NT2/D1 (cell line): Measurements from ENCODE around the gene ADGRE1.
"Not testable (repeated sequence)": the region's sequence is repeated elsewhere in the genome, so short reads cannot be mapped to it uniquely, and the experiment has no call there.

Experiments used
- DNase-seq: peaks from one replicate; pipeline ENCODE4 v3.0.0-alpha.2; 2011; ENCODE audit warnings: low read depth, low spot score
- H3K27me3 ChIP-seq: 2 replicates; pipeline ENCODE4 v1.6.0; 2011; ENCODE audit warnings: mild to moderate bottlenecking; ENCODE audit not compliant: insufficient read length, insufficient read depth
- H3K36me3 ChIP-seq: 2 replicates; pipeline ENCODE4 v1.6.1; 2011; ENCODE audit warnings: mild to moderate bottlenecking, low read length, mixed read lengths; ENCODE audit not compliant: insufficient read depth, insufficient read length
- H3K4me1 ChIP-seq: 2 replicates; pipeline ENCODE4 v1.5.1; 2011; ENCODE audit not compliant: insufficient read depth, insufficient read length
- H3K4me3 ChIP-seq: 2 replicates; pipeline ENCODE4 v1.5.1; 2011; ENCODE audit warnings: low read depth; ENCODE audit not compliant: insufficient read length
- H3K9ac ChIP-seq: 2 replicates; pipeline ENCODE4 v1.6.0; 2011; ENCODE audit warnings: low read depth; ENCODE audit not compliant: insufficient read length
- H3K9me3 ChIP-seq: 2 replicates; pipeline ENCODE4 v1.5.1; 2011; ENCODE audit warnings: mild to moderate bottlenecking, low read length; ENCODE audit not compliant: insufficient read depth
- SUZ12 ChIP-seq: IDR thresholded peaks from 2 replicates; pipeline ENCODE4 v1.6.1; 2011; ENCODE audit not compliant: insufficient read length, insufficient read depth; ENCODE audit errors: extremely low read depth
- YY1 ChIP-seq: IDR thresholded peaks from 2 replicates; pipeline ENCODE4 v1.6.1; 2011; ENCODE audit not compliant: insufficient read length, insufficient read depth
- ZNF274 ChIP-seq: IDR thresholded peaks from 2 replicates; pipeline ENCODE4 v1.6.1; 2011; ENCODE audit warnings: mild to moderate bottlenecking, low read depth, low read length

ADGRE1 gene

DNA sequence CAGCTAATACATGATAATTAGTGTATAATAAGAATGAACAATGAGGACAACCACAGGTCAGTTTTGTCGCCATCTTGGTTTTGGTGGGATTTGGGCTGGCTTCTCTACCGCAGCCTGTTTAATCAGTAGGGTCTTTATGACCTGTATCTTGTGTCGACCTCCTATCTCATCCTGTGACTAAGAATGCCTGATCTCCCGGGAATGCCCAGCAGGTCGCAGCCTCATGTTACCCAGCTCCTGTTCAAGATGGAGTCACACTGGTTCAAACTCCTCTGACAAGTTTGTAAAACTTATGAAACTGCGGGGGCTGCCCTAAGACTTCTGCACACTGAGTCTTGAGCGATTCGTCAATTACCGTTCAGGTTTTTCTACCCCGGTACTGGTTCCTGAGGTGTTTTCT is 21.5 kb upstream of the ADGRE1 start:
- DNase-seq = no peak
- TF ChIP-seq YY1 (no peak), ZNF274 (no peak), SUZ12 (no peak)

DNA sequence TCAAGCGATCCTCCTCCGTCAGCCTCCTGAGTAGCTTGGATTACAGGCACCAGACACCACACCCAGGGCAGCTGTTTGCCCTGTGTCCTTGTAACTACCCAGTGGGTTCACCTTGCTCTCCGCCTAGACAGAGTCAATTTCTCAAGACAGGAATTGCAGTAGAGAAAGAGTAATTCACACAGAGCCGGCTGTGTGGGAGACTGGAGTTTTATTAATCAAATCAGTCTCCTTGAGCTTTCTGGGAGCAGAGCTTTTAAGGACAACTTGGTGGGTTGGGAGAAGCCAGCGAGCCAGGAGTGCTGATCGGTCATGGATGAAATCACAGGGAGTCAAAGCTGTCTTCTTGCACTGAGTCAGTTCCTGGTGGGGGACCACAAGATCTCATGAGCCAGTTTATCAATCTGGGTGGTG is 20.6 kb upstream of the ADGRE1 start:
- Histone ChIP-seq H3K4me3 (no peak overlapping the region), H3K9ac (no peak overlapping the region), H3K36me3 (no peaks in the 10 kb centered on the region), H3K4me1 (no peaks in the 10 kb centered on the region), H3K9me3 (no peaks in the 10 kb centered on the region), H3K27me3 (no peaks in the 10 kb centered on the region)
- TF ChIP-seq SUZ12 (no peak), YY1 (no peak)
- DNase-seq = no peak

More for the DNA sequence above, 21.5 kb upstream of the ADGRE1 start:
- H3K4me1 ChIP-seq = no peaks in the 10 kb centered on the region
- no peaks in the 10 kb centered on the region for H3K27me3 ChIP-seq
- no peaks in the 10 kb centered on the region for H3K36me3 ChIP-seq
- no peaks in the 10 kb centered on the region for H3K9me3 ChIP-seq
- no peak overlapping the region for H3K9ac ChIP-seq
- H3K4me3 ChIP-seq = no peak overlapping the region

DNA sequence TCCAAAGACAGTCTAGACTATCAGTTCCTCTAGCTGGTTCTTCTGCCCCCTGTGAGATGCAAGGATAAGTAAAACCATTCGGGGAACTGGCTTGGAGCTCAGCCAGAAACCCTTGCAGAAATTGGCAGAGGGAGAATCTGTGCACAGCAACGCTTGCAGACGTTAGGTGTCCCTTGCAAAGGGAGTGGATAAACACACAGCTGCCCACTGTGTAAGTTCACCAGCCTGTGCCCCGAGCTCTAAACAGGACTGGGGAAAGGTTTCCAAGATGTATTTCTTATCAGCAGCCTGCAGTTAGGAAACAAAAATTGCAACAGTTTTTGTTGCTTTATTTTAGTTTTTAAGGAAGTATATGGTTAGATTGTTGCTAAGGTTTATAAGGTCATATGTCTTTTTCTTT is 19.0 kb upstream of the ADGRE1 start:
- no peaks in the 10 kb centered on the region for H3K27me3 ChIP-seq
- H3K36me3 ChIP-seq = no peaks in the 10 kb centered on the region
- TF ChIP-seq ZNF274 = no peak
- no peak for TF ChIP-seq SUZ12
- no peak for TF ChIP-seq YY1
- no peak overlapping the region for H3K9ac ChIP-seq
- H3K9me3 ChIP-seq = 0 out of 2 replicates have a peak, but pooled peaks cover 1% of the 10 kb centered on the region
- DNase-seq = no peak
- no peak overlapping the region for H3K4me3 ChIP-seq
- no peaks in the 10 kb centered on the region for H3K4me1 ChIP-seq

DNA sequence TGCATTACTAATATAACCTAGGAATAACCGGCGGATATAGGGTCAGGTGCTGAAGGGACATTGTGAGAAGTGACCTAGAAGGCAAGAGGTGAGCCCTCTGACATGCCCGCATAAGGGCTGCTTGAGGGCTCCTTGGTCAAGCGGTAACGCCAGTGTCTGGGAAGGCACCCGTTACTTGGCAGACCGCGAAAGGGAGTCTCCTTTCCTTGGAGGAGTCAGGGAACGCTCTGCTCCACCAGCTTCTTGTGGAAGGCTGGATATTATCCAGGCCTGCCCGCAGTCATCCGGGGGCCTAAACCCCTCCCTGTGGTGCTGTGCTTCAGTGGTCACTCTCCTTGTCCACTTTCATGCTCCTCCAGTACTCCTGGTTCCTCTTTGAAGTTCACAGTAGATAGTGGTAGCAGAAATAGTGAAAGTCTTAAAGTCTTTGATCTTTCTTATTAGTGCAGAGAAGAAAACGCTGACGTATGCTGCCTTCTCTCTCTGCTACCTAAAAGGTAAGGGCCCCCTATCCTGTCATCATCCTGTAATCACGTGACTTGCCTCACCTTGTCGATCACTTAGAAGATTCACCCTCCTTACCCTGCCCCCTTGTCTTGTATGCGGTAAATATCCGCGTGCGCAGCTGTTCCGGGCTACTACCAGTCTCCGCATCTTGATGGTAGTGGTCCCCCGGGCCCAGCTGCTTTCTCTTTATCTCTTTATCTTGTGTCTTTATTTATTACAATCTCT is 18.1 kb upstream of the ADGRE1 start:
- H3K36me3 ChIP-seq, H3K4me1 ChIP-seq, H3K27me3 ChIP-seq, H3K9ac ChIP-seq, DNase-seq, H3K4me3 ChIP-seq: not testable (repeated sequence)
- peaks cover 11% of the 10 kb centered on the region; the same call in 1 of the 2 replicates for H3K9me3 ChIP-seq

DNA sequence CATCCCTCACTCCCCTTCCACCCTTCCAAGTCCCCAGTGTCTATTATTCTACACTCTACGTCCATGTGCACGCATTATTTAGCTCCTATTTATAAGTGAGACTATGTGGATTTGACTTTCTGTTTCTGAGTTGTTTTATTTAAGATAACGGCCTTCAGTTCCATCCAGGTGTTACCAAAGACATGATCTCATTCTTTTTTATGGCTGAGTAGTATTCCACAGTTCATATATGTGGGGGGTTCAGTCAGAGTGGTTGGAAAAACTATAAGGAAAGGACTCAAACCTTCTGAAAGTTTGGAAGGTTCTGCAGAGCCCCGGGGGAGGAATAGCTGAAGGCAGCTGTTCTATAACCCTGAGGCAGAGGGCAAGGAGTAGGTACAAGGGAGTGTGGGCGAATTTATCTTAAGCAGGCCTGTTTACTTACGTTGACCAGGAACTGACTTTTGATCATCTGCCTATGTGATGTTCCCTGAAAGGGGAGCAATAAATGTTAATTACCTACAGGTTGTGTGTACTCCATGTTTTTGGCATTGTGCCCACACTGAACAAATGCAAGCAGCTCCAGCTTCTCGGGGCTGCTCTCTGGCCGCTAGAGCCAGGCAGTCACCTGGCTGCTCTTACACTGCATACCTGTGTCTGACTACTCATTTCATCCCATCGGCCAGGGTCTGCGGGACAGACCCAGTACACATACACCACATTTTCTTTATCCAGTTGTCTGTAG is 13.5 kb upstream of the ADGRE1 start:
- Histone ChIP-seq H3K36me3 (no peaks in the 10 kb centered on the region), H3K9me3 (peaks cover 11% of the 10 kb centered on the region; the same call in 1 of the 2 replicates), H3K27me3 (no peaks in the 10 kb centered on the region), H3K9ac (no peak overlapping the region), H3K4me1 (no peaks in the 10 kb centered on the region), H3K4me3 (no peak overlapping the region)
- DNase-seq = no peak
- TF ChIP-seq YY1 = no peak
- TF ChIP-seq ZNF274 = no peak
- no peak for TF ChIP-seq SUZ12

DNA sequence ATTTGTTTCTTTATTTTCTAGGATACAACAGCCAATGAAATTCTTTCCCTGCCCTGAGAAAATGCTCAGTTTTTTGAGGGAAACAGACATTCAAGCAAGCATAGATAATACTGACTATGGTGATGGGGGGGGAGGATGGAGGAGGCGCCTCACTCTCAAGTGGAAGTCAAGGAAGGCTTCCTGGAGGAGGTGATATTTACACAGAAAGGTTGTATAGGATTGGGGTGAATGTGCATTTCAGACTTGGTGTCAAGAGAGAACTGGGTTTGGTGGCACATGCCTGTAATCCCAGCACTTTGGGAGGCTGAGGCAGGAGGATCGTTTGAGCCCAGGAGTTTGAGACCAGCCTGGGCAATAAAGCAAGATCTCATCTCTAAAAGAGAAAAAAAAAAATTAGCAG is 12.2 kb upstream of the ADGRE1 start:
- TF ChIP-seq ZNF274 (no peak), YY1 (no peak), SUZ12 (no peak)
- no peaks in the 10 kb centered on the region for H3K27me3 ChIP-seq

DNA sequence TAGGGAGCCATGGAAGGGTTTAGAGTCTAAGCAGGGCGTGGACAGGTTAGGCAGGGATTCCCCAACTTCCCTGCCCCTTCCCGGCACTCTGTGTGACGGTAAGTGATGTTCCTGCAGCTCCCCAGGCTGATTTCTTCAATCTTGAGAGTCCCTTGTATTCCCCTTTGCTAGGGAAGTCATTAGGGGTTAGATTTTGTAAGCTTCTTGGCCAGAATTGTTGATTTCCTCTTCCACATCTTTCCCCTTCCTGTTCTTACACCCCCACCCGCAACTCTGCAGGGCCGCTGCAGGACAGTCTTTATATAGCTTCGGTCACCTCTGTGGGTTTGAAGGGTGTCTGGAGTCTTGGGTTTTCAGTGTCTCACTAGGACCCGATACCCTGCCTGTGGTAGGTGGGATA is 10.6 kb upstream of the ADGRE1 start:
- no peak overlapping the region for H3K4me3 ChIP-seq
- no peaks in the 10 kb centered on the region for H3K36me3 ChIP-seq
- TF ChIP-seq SUZ12 (no peak), YY1 (no peak), ZNF274 (no peak)
- H3K9me3 ChIP-seq = peaks cover 11% of the 10 kb centered on the region; the same call in 1 of the 2 replicates
- no peak overlapping the region for H3K9ac ChIP-seq
- H3K4me1 ChIP-seq = no peaks in the 10 kb centered on the region
- no peaks in the 10 kb centered on the region for H3K27me3 ChIP-seq
- DNase-seq = no peak

More for the DNA sequence above, 12.2 kb upstream of the ADGRE1 start:
- no peak for DNase-seq
- Histone ChIP-seq H3K36me3 (no peaks in the 10 kb centered on the region), H3K4me1 (no peaks in the 10 kb centered on the region), H3K9me3 (peaks cover 11% of the 10 kb centered on the region; the same call in 1 of the 2 replicates), H3K4me3 (no peak overlapping the region), H3K9ac (no peak overlapping the region)

DNA sequence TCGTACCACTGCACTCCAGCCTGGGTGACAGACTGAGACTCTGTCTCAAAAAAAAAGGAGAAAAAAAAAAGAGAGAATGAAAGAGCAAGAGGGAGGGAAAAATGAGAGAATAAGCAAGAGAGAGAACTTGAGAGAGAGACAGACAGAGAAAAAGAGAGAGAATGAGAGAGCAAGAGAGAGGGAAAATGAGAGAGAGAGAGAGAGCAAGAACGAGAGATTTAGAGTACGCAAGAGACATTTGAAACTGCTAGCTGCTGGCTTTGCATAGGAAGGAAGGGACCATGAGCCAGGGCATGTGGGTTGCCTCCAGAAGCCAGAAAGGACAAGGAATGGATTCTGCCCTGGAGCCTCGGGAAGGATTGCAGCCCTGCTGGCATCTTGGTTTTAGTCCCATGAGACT is 9.6 kb upstream of the ADGRE1 start:
- H3K9me3 ChIP-seq = peaks cover 11% of the 10 kb centered on the region; the same call in 1 of the 2 replicates
- H3K27me3 ChIP-seq = no peaks in the 10 kb centered on the region
- H3K9ac ChIP-seq = no peak overlapping the region
- no peaks in the 10 kb centered on the region for H3K4me1 ChIP-seq
- TF ChIP-seq SUZ12 = no peak
- TF ChIP-seq ZNF274 = no peak
- no peak for TF ChIP-seq YY1
- H3K36me3 ChIP-seq = no peaks in the 10 kb centered on the region
- DNase-seq = no peak
- H3K4me3 ChIP-seq = no peak overlapping the region
